Measurements from ENCODE around the gene EXOC2.

EXOC2 gene

DNA sequence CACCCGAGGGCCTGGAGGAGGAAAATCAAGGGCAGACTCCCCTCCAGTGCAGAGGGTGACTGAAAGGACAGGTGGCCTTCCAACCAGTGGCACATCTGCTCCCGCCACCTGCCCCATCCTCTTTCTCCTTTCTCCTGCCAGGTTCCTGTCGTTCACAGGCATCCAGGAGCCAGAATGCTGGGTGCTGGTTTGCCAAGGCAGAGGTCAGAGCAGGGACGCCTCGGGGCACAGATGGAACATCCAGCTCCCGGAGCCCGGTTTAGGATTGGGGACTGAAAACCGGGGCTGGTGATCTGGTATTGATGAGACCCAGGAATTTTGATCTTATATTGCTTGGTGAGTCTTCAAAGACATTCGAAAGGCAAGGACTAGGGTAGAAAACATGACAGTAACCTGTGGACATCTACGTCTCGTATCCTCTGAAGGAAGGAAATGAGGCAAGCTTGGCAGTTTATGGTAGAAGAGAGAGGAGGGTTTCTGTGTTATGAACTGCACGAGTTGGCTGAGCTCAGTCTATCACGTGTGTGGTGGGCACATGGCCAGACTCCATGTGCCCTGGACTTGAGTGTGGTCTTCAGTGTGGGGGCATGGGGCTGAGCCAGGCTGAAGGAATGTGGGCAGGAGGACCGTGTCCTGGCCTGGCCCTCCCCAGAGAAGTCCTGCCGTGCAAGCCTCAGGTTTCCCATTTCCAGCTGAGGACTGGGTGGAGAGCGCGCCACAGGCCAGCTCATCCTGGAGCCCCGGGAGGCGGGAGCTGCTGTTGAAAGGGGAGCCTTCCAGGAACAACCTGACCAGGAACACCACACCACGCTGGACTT lies 227.2 kb downstream of the EXOC2 start:
- no peak for DNase-seq (ENCODE audit: low spot score)

DNA sequence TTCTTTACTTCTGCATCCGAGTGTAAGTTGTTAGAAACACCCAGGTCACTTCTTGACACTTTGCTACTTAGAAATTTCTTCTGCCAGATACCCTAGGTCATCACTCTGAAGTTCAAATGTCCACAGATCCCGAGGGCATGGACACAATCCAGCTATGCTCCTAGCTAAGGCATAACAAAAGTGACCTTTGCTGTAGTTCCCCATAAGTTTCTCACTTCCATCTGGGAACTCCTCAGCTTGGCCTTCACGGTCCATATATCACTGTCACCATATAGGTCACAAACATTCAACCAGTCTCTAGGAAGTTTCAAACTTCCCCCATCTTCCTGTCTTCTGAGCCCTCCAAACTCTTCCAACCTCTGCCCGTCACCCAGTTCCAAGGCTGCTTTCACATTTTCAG lies 236.1 kb downstream of the EXOC2 start:
- DNase-seq (ENCODE audit: low spot score): no peak

DNA sequence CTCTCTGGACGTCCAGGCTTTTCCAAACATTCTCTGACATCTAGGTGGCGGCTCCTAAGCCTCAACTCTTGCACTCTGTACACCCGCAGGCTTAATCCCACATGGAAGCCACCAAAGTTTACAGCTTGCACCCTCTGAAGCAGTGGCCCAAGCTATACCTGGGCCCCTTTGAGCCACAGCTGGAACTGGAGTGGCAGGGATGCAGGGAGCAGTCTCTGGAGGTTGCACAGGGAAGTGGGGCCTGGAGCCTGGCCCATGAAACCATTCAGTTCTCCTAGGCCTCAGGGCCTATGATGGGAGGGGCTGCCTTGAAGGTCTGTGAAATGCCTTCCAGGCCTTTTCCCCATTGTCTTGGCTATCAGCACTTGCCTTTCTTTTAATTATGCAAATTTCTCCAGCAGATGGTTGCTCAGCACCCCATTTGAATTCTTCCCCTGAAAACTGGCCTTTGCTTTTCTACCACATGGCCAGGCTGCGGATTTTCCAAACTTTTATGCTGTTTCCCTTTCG lies 236.5 kb downstream of the EXOC2 start:
- DNase-seq (ENCODE audit: low spot score): no peak

DNA sequence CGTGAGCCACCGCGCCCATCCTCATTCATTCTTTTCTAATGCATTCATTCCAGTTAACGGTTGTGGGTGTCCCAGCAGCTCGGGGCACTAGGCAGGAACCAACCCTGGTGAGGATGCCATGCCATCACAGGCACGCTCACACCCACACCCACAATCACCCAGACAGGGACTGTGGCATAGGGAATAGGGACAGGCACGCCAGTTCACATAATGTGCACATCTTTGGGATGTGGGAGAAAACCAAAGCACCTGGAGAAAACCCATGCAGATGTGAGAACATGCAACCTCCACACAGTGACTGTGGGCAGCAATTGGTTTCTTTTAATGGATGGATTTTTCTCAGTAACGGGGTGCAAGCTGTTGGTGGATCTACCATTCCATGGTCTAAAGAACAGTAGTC lies 237.1 kb downstream of the EXOC2 start:
- no peak for DNase-seq (ENCODE audit: low spot score)

DNA sequence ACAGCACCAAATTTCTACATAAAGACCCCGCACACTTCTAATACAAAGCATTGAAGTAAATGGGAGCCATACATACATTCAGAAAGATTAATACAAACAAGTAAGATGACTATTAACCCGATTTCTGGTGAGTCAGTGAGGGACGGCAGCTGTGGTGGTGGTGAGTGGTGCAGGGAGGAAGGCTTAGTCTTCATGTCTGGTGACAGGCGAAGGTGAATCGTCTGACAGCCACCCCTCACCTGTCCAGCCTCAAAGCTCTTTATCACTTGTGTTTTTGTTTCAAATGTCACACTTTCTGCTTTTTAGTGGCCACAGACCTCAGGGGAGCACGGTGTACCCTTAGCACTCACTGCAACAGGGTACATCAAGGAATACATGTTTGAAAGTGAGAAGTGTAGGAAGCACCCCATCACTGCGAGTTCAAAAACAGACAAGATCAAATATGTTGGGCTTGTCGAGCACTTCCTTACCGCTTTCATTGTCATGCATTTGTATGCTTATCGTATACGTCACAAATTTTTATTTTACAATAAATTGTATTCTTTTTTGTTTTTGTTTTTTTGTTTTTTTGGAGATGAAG lies 237.8 kb downstream of the EXOC2 start:
- no peak for DNase-seq (ENCODE audit: low spot score)

DNA sequence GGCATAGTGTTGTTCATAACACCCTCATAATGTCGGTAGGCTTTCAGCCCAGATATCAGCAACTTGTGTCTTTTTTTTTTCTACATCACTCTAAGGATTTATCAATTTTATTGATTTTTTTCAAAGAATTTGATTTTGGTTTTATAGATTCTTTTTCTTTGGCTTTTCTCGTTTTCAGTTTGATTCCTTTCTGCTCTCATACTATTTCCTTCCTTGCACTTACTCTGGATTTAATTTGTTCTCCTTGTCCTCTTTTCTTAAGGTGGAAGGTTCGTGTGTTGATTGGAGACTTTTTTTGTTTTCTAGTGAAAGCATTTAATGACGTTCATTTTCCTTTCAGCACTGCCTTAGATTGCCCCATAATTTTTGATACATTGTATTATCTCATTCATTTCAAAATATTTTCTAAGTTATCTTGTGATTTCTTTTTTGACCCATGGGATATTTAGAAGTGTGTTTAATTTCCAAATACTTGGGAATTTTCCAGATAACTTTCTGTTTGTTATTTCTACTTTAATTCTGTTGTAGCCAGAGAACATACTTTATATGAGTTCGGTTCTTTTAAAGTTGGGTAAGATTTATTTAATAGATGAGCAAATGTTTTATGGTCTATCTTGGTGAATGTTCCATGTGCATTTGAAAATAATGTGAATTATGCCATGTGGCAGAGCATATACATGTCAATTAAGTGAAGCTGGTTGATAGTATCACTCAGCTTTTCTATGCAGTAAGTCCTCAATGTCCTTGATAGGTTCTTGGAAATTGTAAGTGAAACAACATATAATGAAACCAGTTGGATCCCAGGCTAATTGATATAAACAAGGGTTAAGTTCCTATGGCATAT lies 238.6 kb downstream of the EXOC2 start:
- no peak for DNase-seq (ENCODE audit: low spot score)

DNA sequence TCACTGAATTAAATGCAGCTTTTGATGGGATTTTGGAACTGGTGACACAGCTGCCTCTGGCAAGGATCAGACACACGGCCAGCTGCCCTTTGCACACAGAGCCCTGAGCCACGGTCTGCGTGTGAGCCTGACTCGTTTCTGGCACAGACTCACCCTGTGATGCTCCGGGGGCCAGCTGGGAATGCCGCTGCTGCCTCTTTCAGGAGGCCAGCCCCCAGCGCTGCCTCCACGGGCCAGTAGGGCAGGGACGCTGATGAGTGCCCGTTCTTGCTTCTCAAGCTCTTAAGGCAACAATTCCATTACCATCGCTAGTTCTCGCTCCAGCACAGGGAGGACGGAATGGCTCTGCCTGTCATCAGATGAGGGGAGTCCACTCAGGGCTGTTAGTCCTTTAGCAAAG lies 239.8 kb downstream of the EXOC2 start:
- DNase-seq (ENCODE audit: low spot score): no peak

DNA sequence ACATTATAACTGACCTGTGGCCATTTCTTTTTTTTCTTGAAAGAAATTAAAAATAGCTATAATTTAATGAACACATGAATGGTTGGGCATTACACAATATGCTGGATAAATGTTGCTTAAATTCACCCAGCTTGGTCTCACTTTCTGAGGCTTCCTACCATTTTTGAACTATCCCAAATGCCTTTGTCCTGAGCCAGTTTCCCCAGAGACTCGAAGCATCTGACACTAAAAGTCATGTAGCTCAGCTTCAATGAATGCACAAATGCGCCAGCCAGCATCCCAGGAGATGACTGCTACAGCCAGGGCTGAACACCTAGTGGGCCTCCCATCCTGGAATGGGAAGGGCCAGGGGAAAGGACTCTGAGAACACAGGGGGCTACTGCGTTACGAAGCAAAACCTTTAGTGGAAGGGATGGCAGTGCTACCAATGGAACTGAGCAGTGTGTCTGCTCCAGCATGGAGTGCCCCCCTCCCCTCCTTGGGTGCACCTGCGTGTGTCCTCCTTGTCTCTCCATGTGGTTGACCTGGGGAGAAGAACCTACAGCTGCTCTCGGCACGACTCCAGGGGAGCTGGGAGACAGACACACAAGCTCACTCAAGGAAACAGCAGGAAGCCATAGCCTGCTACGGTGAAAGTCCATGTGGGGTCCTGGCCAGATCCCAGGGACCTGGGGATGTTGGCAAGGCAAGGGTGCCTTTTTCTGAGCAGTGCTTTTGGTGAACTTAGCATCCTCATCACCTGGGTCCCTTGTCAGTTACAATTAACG lies 240.5 kb downstream of the EXOC2 start:
- no peak for DNase-seq (ENCODE audit: low spot score)

DNA sequence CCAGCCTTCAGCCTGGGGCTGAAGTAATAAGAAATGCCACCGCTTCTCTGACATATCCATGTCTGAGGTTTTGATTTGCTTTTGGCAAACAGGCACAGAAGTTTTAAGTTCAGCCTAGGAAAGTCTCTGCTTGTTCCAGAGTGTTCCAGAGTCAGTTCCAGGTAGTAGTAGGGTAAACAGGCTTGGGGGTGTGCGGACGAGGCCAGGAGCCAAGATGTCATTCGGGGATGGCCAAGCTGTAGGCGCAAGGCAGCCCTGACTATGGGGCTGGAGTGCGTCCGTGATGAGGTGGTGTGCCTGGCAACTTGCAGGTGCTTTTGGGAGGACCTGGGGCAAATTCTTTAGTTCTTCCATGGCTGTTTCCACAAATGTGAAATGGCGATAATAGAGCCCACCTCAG lies 241.1 kb downstream of the EXOC2 start:
- DNase-seq (ENCODE audit: low spot score): no peak

DNA sequence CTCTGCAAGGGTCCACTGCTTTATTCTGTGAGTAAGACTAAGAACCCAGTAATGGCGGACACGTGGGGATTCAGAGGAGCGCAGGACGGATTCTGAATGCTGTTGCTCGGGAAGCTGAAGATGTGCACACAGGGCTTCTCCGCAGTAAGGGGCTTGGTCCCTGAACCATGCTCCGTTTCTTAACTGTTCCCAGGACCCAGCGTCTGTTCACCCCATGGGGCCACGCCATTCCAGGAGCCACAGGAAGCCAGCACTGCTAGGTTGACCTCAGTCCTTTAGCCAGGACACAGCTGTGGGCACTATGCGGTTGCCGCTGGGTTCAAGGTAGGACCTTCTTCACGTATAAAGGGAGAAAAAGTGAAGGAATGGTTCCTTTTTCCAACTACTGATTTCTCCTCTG lies 241.6 kb downstream of the EXOC2 start:
- DNase-seq (ENCODE audit: low spot score): no peak

DNA sequence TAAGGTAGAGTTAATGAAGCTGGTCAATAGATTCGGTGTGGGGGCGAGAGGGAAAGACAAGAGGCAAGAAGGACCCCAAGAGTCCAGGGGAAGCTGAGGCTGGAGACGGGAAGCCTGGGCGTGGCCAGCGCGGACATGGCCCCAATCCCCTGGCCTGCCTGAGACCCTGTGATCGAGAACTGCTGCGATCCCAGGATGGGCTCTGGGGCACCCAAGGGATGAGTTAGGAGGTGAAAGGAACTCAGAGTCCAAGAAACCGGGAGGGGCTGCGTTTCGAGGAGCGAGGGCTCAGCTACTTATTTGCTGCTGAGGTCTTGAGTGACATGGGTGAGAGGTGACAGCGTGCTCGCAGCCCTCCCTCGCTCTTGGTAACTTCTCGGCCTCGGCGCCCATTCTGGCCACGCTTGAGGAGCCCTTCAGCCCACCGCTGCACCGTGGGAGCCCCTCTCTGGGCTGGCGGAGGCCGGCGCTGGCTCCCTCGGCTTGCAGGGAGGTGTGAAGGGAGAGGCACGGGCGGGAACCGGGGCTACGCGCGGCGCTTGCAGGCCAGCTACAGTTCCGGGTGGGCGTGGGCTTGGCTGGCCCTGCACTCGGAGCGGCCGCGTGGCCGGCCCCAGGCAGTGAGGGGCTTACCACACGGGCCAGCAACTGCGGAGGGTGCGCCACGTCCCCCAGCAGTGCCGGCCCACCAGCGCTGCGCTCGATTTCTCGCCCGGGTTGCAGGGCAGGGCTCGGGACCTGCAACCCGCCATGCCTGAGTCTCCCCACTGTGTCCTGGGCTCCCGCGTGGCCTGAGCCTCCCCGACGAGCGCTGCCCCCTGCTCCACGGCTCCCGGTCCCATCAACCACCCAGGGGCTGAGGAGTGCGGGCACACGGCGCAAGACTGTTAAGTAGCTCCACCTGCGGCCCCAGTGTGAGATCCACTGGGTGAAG lies 243.2 kb downstream of the EXOC2 start:
- no peak for DNase-seq (ENCODE audit: low spot score)

DNA sequence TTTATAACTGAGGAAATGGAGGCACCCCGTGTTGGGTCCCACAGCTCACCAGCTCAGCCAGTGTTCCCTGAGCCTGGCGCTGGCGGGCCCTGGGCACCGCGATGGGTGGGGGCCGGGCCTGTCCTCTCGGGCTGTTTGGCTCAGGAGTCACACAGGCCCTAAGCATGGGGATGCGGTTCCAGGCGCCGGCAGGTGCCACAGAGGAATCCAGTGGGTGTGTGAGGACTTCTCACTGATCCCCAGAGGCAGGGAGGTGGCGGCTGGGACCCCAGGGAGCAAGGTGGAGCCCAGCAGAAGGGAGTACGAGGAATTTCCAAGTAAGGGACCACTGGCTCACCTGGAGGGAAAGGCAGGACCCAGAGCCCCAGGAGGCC lies 243.9 kb downstream of the EXOC2 start:
- no peak for DNase-seq (ENCODE audit: low spot score)

DNA sequence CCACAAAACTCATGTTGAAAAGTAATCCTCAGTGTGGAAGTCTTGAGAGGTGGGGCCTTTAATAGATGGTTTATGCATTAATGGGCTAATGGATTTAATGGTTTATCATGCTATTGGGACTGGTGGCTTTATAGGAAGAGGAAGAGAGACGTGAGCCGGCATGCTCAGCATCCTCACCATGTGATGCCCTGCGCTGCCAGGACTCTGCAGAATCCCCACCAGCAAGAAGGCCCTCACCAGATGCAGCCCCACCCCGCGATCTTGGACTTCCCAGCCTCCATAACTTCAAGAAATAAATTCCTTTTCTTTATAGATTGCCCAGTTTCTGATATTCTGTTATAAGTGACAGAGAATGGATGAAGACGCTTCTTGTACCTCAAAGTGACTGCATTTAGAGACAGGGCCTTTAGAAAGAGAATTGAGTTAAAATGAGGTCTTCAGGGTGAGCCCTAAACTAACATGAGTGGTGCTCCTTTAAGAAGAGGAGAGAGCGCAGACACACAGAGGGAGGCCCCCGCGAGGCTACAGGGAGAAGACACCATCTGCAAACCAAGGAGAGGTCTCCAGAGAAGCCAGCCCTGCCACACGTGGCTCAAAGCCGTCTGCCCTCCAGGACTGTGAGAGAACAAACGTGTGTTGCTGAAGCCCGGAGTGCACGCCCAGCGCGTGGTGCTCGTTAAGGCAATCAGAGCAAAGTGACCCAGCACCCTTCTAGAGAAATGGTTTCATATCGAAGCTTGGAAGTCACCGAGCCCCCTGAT lies 244.5 kb downstream of the EXOC2 start:
- no peak for DNase-seq (ENCODE audit: low spot score)

DNA sequence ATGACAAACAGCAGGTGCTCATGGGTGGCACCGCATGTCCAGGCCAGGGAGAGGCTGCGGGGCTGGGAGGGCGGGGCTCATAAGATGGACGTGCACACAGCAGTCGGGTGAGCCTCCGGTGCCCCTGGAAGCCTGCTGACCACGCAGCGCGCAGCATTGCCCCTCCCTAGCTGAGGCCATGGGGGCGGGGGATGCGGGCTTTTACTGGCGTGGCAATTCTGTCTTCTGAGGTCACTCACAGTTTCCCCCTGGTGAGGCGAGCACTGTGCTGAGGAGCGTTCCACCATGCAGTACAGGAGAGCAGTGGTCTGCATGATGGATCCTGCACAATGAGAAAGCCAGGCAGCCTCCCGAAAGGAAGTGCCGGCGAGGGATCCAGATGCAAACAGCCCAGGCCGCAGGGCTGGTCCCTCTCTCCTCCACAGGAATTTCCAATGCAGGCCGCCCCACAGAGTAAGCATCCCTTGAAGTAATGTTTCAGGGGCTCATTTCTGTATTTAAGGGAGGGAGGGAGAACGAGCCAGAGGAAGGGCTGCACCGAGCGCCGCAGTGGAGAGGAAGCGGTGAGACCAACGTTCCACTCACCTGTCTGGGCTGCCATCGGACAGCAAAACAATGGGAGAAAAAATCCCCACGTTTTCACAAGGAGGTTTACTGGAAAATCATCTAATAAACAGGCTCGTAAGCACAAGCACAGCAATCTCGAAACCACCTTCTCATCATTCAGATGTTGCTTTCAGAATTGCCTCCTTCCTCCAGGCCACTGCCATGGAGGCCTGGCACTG lies 245.4 kb downstream of the EXOC2 start:
- DNase-seq (ENCODE audit: low spot score): no peak

DNA sequence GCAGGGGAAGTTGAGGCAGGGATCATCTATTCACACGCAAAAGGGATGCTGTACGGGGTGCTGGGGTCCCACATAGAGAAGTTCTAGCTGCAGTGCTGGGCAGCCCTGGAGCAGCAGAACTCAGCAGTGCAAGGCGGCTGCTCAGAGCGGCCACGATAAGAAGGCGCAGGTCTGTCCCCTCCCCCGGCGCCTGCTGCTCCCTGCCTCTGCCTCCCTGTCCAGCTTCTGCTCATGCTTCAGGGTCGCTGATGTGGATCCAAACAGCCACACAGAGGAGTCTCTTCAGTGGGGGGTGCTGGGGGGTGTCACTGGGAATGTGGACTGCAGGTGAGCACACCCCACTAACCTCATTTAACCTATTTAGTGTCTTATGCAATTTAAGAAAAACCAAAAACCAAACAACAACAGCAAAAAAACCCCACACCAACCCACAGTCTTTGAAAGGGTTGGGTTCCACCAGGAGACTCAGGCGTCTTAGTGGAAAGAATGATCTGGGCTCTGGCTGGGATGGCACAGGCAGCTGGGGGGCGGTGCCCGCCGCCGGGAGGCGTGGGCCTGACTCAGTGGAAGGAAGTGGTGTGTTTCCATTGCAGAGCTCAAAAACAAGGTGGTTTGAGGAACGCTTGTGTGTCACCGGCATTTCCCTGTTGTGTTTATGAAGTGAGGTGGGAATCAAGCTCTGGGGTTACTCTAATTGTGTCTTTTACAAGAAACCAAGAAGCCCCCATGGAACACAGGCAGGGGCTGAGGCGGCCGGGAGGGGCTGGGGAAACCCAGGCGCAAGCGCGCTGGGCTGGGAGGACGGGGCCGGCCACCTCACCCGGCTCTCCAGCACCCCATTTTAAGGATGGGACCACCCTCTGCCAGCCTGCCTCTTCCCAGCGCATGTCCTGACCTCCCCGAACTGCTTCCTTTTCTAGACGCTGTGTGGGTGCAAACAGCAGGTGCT lies 246.2 kb downstream of the EXOC2 start:
- DNase-seq (ENCODE audit: low spot score): no peak

DNA sequence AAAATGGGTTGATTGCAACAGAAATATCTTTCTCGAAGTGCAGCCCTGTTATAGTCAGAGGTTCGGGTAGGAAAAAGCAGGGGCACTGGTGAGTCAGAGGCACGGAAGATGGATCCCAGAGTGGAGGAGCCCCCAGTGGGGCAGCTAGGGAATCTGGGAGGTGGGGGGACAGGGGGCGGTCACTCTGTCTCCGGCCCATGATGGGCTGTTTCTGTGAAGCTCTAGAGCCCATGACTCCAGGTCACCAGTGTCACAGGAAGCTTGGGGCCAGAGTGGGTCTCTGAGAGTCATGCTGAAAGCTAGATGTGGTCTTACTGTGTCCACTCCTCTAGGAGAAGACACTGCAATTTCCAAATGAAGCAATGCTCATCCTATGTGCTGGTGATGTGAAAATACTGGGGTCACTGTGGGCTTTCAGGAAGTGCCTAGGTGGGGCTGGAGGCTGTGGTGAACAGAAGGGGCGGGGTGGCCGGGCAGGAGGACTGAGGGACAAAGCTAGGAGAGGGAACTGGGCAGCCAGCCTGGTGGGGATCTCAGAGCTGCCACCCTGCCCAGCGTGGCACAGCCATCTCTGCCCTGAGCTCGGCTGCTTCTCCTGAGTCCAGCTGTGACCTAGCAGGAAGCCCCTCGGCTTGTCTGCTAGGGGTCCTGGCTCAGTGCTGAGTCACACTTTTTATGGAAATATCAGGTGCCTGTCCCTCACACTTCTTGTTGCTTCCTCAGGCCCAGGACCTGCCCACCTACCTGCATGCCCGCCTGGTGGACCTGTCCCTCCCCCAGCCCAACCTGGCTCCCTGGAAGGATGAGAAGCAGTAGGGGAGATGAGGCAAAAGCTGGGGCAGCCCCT lies 247.1 kb downstream of the EXOC2 start:
- no peak for DNase-seq (ENCODE audit: low spot score)

DNA sequence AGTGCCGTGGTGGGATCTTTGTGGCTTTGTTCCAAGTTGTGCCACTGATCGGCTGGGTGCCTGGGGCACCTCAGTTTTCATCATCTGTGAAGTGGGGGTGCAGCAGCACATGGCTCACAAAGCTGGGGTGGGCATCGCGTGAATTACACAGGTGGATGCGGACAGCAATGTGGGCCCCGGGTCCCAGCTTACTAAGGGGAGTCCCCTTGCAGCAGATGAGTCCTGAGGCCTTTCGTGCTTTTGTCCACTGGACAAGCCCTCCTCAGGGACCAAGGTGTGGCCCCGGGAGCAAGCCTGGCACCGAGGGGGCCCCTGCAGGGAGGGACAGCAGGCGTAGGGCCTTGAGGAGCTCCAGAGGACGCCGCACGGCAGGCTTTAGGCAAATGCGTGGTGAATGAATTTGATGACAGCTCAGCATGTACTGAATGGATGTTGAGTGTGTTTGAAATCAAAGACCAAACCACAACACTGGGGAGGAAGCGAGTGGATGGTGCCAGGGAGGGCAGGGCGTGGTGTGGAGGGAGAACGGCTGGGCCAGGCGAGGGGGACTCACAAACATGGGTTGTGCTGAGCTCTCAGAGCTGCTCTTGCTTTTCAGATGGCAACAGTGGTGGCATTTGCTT lies 248.2 kb downstream of the EXOC2 start:
- DNase-seq (ENCODE audit: low spot score): no peak

Measured in COLO829 (cell line).